ENCODE measurements around the gene RBM47.
"Not testable (repeated sequence)": the region's sequence is repeated elsewhere in the genome, so short reads cannot be mapped to it uniquely, and the experiment has no call there.

RBM47 gene

GRCh38 chr4:40629401-40630334 lies at the start of gene RBM47:
TSS of gene RBM47 (minus strand) at chr4:40629864. CDS start at chr4:40438893, 190,971 bp downstream.
- peak; percentile 1 for DNase-seq

DNA sequence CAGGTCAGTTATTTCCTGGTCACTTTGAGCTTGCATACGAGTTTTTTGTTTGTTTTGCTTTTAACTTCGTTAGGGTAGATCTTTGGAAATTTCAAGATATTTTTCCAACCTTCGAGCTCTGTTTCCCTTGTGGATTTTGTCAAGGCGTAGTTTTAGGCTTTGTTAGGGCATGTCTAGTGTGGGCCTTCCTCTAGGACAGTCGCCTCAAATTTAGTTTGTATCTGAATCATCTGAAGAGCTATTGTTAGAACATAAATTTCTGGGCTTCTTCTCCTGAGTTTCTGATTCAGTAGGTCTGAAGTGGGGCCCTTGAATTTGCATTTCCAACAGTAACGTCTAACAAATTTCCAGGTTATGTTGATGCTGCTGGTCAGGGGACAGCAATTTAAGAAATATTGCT lies 48.8 kb upstream of the RBM47 start:
- DNase-seq: no peak

DNA sequence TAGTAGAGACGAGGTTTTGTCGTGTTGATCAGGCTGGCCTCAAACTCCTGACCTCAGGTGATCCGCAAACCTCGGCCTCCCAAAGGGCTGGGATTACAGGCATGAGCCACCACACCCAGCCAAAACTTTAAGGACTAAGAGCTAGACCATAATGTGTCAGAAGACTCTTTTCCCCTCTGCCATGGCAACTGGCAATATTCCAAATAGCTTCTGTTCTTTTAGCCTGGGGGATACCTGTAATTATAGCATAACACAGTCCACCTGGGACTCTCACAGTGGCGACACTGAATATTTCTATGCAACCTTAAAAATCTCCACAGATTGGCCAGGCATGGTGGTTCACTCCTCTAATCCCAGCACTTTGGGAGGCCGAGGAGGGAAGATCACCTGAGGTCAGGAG lies 45.5 kb upstream of the RBM47 start:
- DNase-seq: no peak

- no peak for DNase-seq
These were observed 43.2 kb upstream of the RBM47 start for GRCh38 chr4:40672528-40673522.

DNA sequence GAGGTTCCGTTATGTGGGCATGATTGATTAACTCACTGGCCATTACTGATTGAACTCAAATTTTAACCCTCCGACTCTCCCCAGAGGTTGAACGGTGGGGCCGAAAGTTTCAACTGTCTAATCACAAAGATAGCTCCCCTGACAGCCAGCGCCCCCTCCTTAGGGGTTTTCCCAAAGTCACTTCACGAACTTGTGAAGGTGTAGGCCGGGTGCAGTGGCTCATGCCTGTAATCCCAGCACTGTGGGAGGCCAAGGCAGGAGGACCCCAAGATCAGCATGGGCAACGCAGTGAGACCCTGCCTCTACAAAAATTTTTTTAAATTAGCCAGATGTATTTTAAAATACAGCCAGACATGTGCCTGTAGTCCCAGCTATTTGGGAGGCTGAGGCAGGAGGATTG lies 39.8 kb upstream of the RBM47 start:
- no peak for DNase-seq

- DNase-seq: no peak
These were observed 36.2 kb upstream of the RBM47 start for GRCh38 chr4:40665842-40666241.

- DNase-seq: no peak
These were observed 33.4 kb upstream of the RBM47 start for GRCh38 chr4:40662962-40663604.

GRCh38 chr4:40661803-40662202 lies 32.1 kb upstream of the RBM47 start:
- no peak for DNase-seq

- DNase-seq: no peak
These were observed 26.7 kb upstream of the RBM47 start for GRCh38 chr4:40656201-40656863.

GRCh38 chr4:40651280-40651679 lies 21.6 kb upstream of the RBM47 start:
- DNase-seq: no peak

- DNase-seq: no peak
These were observed 19.7 kb upstream of the RBM47 start for GRCh38 chr4:40649321-40649720.

DNA sequence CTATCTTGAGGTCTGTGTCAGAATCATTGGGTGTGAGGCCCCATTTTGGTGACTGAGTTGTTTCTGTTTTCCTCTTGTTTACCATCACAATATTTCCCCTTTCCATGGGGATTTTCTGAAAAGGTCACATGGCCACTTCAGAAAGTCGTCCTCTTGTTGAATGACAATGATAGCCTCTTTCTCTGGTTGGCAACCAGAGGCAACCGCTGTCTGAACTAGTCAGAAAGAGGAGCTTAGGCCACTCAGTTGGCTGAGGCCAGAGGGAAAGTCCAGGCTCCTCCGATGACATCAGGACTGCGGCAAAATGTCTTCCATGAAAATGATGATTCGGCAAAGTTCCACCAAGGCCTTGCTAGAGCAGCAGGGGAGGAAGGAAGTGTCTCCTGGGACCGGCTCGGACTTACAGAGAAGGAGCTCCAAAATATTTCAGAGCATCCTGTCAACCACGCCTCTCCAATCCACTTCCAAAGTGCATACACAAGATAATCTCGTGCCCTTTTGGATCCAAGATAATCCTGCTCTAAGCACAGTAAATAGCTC lies 19.1 kb upstream of the RBM47 start:
- no peak for DNase-seq

- no peak for DNase-seq
These were observed 18.5 kb upstream of the RBM47 start for GRCh38 chr4:40648131-40648530.

DNA sequence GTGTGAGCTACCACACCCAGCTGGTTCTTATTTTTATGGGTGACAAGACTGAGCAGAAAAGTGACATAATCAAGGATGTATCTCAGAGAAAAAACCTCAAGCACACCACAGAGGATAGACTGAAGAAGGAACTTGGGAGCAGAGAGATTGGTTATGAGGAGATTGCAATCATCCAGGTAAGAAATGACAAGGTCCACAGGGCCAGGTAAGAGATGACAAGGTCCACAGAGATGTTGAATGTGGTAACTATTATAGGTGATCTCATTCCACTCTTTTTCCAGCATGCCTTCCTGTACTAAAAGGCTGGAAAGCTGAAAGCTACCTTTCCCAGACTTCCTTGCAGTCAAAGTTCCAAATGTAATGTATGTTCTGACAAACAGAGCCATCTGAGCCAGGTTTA lies 15.9 kb upstream of the RBM47 start:
- no peak for DNase-seq

DNA sequence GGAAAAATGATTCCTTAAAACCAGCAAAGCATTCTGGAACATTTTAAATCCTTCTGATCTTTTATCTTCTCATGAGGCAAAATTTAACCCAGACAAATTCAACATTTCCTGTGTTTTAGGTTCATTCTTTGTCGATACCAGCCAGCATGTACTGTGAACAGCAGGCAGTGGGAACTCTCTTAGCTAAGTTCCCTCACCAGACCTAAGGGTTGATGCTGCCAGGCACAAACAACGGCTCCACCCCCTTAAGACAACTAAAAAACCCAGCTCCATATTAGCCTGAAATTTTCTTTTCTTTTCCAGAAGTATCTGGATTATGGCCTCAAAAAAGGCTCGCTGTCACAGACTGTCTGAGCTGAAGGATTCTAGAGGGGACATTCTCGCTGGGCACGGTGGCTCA lies 2.4 kb upstream of the RBM47 start:
- DNase-seq: no peak

DNA sequence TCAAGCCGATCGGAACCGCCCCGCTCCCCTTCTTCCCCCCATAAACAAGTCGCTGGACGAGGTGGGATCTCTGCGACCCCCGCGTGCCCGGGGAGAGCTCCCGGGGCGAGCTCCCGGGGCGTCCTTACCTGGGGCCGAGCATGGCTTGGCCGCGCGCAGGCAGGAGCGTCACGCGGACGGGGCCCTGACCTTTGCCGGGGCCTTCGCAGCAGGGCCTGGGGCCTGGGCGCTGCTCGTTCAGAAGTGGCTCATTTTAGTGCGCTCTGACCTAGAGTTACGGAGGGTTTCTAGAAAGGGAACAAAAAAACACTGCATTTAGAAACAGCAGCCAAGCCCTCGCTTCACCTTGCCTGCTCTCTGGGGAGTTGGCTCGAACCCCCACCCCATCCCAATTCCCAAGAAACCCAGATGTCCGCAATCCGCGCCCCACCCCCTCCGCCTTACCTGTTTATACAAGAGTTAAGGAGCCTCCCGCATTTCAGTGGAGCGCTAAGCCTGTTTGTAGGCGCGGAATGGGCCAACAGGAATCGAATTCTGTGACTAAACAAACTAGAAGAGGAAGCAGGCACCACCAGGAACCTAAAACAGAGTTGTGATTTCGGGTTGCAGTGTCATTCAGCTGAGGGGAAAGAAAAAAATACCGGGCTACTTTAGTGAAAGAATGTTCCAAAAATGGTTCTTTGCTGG lies 814 bp upstream of the RBM47 start:
- DNase-seq: no peak

DNA sequence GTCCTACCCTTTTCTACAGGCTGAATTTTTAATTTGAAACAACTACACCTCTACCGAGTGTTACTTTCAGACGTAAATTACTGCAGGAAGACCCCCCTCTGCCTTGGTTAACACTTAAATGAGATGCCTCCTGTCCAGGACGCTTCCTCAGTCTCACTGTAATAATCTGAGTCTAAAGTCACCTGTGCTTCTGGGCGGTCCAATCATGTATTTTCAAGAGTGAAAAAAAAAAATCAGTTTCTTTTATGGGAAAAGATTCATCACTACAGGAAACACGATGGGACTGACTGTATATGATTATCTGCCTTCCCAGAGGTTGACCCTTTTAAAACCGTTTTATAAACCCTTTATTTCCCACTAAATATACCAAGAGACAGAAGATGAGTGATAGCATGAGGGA lies 776 bp downstream of the RBM47 start:
- no peak for DNase-seq

GRCh38 chr4:40628407-40628806 lies 1.3 kb downstream of the RBM47 start:
- not testable (repeated sequence) for DNase-seq

GRCh38 chr4:40627540-40627939 lies 2.1 kb downstream of the RBM47 start:
- no peak for DNase-seq

DNA sequence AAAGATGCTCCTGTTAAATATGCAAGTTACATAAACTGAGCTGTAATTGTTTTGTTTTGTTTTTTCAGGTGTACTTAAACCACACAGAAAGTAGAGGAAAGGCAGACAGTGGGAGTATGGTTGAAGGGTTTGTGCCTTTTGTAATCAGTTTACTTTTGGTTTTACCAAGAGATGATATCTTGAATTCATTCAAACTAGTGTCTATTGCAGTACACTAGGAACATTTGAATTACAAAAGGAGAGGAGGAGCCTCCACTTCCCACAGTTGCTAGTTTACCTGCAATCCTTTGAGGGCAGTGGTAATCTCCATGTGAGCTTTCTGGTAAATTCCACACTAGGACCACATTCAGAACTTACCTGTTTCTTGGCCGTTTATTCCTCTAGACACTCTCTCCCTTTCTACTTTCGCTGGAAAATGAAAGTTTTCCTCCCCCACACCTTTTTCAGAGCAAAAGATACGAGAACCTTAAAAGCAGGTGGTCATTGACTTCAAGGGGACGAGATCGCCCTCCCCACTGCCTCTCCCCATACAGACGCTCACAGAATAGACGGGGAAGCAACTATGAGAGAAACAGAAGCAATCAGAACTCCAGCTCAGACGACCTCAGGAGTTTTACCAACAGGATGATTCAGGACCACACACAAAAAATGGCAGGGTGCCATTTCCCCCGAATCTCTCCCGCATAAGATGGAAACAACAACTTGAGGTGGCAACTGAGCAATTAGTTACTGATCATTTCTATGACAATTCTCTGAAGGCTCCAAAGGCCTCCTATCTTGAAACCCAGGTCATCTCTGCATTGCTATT lies 3.3 kb downstream of the RBM47 start:
- DNase-seq: no peak

DNA sequence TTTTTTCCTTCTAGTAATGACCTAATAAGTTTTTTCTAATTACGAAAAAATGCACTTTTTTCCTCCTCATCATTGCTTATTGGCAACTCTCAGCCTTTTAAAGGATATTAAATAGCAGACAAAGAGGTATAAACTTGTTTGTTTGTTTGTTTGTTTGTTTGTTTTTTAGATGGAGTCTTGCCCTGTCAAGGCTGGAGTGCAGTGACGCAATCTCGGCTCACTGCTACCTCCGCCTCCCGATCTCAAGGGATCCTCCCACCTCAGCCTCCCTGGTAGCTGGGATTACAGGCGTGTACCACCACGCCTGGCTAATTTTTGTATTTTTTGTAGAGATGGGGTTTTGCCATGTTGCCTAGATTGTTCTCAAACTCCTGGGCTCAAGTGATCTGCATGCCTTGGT lies 6.0 kb downstream of the RBM47 start:
- no peak for DNase-seq

Measured in NCI-H2171 (cell line).